GM12878 (cell line): Measurements from ENCODE around the gene TPD52L2. TPM values are rescaled to one million over a fixed set of nuclear protein-coding genes. Genes with fewer than 3 reads are reported as not detected.

ENCODE experiments used
- BHLHE40 ChIP-seq, 2 experiments: fragments of 450-650 bp in 1 of 2; IDR thresholded peaks; 2 replicates each; pipeline ENCODE4 v1.6.1; 2011 to 2017; ENCODE audit warnings: low read depth in 2 of 2, borderline replicate concordance in 1 of 2, improper control_type of control experiment in 1 of 2, low read length in 1 of 2, mild to moderate bottlenecking in 1 of 2
- BRCA1 ChIP-seq: IDR thresholded peaks from 2 replicates; pipeline ENCODE4 v1.6.1; 2011; ENCODE audit warnings: low read depth, low read length, improper control_type of control experiment
- GATAD2B ChIP-seq: fragments of 450-650 bp; conservative IDR thresholded peaks from 2 replicates; pipeline ENCODE4 v1.6.1; 2017; ENCODE audit warnings: low read depth, mild to moderate bottlenecking, moderate library complexity
- NFXL1 ChIP-seq: fragments of 450-650 bp; IDR thresholded peaks from 2 replicates; pipeline ENCODE4 v1.6.1; 2017; ENCODE audit warnings: antibody characterized with exemption, mild to moderate bottlenecking, borderline replicate concordance
- POLR2A ChIP-seq: IDR thresholded peaks from 2 replicates; pipeline ENCODE4 v1.6.1; 2011; ENCODE audit warnings: low read depth, mild to moderate bottlenecking, low read length
- POLR2AphosphoS5 ChIP-seq: IDR thresholded peaks from 2 replicates; pipeline ENCODE4 v1.6.1; 2011; ENCODE audit warnings: mild to moderate bottlenecking, low read length, inconsistent platforms
- polyA plus RNA-seq, 11 experiments: library from polyadenylated mRNA; depleted of rRNA in 4 of 11; unstranded in 6 of 11; stranded (reverse) in 5 of 11; fragments of >200 nt; fragmentation: Nextera tagmentation in 4 of 11; fragmentation: Illumina TruSeq in 1 of 11; extraction: Ambion mirVana in 4 of 11; extraction: Trizol in 1 of 11; gene quantifications; 1 replicate in 1 of 11; 2 replicates in 10 of 11; pipeline versions ENCODE4 v1.2.1 to v1.2.3, GENCODE V29; 2011 to 2016; ENCODE audit warnings: inconsistent platforms in 2 of 11, missing spikeins in 2 of 11, low read depth in 1 of 11
- total RNA-seq, 4 experiments: library from RNA; depleted of rRNA in 3 of 4; stranded (reverse); fragments of >200 nt in 3 of 4; fragmentation: Illumina TruSeq in 1 of 4; extraction: Trizol in 1 of 4; gene quantifications; 2 replicates each; pipeline versions ENCODE4 v1.2.1 to v1.2.3, GENCODE V29; 2013 to 2021
- TF ChIP-seq, protein P1 (sequence below): fragments of 450-650 bp; formaldehyde crosslinking; IDR thresholded peaks from 2 replicates; pipeline ENCODE4 v1.4.0; 2020; ENCODE audit warnings: mild to moderate bottlenecking, moderate library complexity
- TF ChIP-seq, protein P2 (sequence below): fragments of 450-650 bp; IDR thresholded peaks from 2 replicates; pipeline ENCODE4 v1.6.1; 2017; ENCODE audit warnings: mild to moderate bottlenecking
- TF ChIP-seq, protein P3 (sequence below): fragments of 450-650 bp; IDR thresholded peaks from 2 replicates; pipeline ENCODE4 v1.6.1; 2016; ENCODE audit warnings: mild to moderate bottlenecking
- TF ChIP-seq, protein P4 (sequence below): fragments of 150-350 bp; IDR thresholded peaks from 2 replicates; pipeline ENCODE4 v1.6.1; 2014; ENCODE audit warnings: mild to moderate bottlenecking, low read depth, low read length

TPD52L2 gene
- total and polyA plus RNA-seq, 10 of the 15 experiments (the other 5 are each of a cell fraction or from before 2014, with no cell fraction given) = 1.6 to 71.0 (median 46.3) TPM

DNA sequence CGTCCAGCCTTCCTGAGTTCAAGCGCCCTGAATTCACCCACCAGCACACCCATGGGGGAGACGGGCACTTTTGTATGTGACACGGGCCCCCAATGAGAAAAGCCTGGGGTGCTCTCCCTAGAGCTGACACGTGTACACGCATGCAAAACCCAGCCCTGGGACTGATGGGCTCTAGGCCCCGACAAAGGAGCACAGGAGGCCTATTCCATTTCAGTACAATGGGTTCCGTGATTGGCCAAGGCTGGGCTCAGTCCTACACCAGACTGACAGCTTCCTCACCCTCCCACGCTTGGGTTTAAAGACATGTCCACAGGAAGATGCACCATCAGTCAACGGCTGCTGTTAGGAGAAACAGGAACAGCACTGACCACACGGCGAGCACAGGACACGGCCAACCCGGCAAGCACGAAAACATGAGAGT lies 42.8 kb upstream of the TPD52L2 start (continued):
- TF ChIP-seq, protein P1, sequence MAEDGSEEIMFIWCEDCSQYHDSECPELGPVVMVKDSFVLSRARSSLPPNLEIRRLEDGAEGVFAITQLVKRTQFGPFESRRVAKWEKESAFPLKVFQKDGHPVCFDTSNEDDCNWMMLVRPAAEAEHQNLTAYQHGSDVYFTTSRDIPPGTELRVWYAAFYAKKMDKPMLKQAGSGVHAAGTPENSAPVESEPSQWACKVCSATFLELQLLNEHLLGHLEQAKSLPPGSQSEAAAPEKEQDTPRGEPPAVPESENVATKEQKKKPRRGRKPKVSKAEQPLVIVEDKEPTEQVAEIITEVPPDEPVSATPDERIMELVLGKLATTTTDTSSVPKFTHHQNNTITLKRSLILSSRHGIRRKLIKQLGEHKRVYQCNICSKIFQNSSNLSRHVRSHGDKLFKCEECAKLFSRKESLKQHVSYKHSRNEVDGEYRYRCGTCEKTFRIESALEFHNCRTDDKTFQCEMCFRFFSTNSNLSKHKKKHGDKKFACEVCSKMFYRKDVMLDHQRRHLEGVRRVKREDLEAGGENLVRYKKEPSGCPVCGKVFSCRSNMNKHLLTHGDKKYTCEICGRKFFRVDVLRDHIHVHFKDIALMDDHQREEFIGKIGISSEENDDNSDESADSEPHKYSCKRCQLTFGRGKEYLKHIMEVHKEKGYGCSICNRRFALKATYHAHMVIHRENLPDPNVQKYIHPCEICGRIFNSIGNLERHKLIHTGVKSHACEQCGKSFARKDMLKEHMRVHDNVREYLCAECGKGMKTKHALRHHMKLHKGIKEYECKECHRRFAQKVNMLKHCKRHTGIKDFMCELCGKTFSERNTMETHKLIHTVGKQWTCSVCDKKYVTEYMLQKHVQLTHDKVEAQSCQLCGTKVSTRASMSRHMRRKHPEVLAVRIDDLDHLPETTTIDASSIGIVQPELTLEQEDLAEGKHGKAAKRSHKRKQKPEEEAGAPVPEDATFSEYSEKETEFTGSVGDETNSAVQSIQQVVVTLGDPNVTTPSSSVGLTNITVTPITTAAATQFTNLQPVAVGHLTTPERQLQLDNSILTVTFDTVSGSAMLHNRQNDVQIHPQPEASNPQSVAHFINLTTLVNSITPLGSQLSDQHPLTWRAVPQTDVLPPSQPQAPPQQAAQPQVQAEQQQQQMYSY (CRISPR knock-in tag) = no peak
- no peak for TF ChIP-seq BRCA1
- TF ChIP-seq, protein P2, sequence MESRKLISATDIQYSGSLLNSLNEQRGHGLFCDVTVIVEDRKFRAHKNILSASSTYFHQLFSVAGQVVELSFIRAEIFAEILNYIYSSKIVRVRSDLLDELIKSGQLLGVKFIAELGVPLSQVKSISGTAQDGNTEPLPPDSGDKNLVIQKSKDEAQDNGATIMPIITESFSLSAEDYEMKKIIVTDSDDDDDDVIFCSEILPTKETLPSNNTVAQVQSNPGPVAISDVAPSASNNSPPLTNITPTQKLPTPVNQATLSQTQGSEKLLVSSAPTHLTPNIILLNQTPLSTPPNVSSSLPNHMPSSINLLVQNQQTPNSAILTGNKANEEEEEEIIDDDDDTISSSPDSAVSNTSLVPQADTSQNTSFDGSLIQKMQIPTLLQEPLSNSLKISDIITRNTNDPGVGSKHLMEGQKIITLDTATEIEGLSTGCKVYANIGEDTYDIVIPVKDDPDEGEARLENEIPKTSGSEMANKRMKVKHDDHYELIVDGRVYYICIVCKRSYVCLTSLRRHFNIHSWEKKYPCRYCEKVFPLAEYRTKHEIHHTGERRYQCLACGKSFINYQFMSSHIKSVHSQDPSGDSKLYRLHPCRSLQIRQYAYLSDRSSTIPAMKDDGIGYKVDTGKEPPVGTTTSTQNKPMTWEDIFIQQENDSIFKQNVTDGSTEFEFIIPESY = no peak
- TF ChIP-seq, protein P3, sequence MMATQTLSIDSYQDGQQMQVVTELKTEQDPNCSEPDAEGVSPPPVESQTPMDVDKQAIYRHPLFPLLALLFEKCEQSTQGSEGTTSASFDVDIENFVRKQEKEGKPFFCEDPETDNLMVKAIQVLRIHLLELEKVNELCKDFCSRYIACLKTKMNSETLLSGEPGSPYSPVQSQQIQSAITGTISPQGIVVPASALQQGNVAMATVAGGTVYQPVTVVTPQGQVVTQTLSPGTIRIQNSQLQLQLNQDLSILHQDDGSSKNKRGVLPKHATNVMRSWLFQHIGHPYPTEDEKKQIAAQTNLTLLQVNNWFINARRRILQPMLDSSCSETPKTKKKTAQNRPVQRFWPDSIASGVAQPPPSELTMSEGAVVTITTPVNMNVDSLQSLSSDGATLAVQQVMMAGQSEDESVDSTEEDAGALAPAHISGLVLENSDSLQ = peak; percentile 83
- no peak for TF ChIP-seq POLR2AphosphoS5
- no peak for TF ChIP-seq POLR2A
- TF ChIP-seq, protein P4, sequence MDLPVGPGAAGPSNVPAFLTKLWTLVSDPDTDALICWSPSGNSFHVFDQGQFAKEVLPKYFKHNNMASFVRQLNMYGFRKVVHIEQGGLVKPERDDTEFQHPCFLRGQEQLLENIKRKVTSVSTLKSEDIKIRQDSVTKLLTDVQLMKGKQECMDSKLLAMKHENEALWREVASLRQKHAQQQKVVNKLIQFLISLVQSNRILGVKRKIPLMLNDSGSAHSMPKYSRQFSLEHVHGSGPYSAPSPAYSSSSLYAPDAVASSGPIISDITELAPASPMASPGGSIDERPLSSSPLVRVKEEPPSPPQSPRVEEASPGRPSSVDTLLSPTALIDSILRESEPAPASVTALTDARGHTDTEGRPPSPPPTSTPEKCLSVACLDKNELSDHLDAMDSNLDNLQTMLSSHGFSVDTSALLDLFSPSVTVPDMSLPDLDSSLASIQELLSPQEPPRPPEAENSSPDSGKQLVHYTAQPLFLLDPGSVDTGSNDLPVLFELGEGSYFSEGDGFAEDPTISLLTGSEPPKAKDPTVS = no peak
- TF ChIP-seq BHLHE40 (IDR thresholded peaks at IDR 0.05; ENCODE audit: borderline replicate concordance in 1 of 2, low read depth in 2 of 2, low read length in 1 of 2) = peak in 1 of 2 experiments; percentile 16; a peak in 1 of 4 replicates
- TF ChIP-seq NFXL1 = no peak
- TF ChIP-seq GATAD2B = no peak
